ENCODE measurements around the gene BCL2L15.

DNA sequence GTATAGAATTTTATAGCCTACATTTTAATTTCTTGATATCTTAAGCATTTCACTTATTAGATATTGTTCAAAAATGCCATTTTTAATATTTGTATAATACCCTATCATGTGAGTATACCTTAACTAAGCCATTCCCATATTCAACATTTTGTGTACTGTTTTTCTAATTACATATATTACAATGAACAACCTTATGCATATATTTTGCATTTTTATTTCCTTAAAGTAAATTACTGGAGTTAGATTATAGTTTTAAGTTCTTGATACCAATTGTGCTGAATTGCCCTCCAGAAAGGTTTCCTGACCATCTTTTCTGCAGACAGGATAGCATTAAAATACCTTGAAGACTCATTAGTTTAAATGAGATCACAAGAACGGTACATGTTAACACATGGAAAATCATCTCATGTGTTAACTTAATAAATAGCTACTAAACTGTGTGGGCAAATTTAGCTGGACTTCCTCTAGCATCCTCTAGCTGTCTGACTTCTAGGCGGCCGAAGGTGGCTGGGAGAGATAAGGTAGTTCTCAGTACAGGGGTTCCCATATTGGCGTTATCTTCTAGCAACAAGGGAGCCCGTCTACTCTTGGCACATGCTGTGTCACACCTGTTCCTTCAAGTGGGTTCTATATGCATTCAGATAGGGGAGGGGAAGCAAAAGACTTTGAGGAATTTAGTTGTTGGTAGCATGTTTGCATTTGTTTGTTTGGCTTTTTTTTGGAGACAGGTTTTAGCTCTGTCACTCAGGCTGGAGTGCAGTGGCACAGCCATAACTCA, 26.7 kb upstream of the BCL2L15 start:
- TF ChIP-seq, protein P1, sequence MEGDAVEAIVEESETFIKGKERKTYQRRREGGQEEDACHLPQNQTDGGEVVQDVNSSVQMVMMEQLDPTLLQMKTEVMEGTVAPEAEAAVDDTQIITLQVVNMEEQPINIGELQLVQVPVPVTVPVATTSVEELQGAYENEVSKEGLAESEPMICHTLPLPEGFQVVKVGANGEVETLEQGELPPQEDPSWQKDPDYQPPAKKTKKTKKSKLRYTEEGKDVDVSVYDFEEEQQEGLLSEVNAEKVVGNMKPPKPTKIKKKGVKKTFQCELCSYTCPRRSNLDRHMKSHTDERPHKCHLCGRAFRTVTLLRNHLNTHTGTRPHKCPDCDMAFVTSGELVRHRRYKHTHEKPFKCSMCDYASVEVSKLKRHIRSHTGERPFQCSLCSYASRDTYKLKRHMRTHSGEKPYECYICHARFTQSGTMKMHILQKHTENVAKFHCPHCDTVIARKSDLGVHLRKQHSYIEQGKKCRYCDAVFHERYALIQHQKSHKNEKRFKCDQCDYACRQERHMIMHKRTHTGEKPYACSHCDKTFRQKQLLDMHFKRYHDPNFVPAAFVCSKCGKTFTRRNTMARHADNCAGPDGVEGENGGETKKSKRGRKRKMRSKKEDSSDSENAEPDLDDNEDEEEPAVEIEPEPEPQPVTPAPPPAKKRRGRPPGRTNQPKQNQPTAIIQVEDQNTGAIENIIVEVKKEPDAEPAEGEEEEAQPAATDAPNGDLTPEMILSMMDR (IDR thresholded peaks at IDR 0.05 in 8 of 11, conservative IDR thresholded peaks at IDR 0.05 in 3 of 11) = no peak
- no peak for TF ChIP-seq POLR2A (IDR thresholded peaks at IDR 0.05)
